ENCODE data around the gene SYNPO.

The SYNPO gene

DNA sequence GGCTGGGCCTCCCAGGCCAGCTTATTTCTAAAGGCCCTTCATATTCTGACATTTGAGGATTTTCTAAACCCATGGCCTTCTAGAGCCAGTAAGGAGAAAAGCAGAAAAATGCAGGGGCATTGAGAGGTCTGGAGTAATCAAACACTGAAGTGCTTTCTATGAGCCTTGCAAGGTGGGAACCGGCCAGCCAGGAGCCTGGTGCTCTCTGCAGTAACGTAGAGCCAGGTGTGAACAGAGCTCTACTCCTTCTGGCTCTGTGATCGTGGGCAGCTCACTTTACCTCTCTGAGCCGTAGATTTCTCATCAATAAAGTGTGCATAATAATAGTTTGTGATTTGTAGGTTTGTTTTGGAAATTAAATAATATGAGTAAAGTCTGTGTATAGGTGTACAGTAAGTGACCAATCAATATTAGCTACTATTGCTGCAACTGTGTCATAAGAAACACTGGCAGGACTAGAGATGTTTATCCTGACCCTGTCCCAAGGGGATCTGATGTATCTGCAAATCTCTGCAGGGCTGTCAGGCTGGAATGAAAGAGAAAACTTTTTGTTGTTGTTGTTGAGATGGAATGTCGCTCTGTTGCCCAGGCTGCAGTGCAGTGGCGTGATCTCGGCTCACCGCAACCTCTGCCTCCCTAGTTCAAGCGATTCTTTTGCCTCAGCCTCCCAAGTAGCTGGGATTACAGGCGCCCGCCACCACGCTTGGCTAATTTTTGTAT is 2.7 kb downstream of the SYNPO start:
- DNase-seq = no peak

- DNase-seq = no peak
These were observed 3.6 kb downstream of the SYNPO start for GRCh38 chr5:150644058-150644457.

- no peak for DNase-seq
These were observed 4.1 kb downstream of the SYNPO start for GRCh38 chr5:150644514-150644913.

GRCh38 chr5:150645070-150645700 is 4.7 kb downstream of the SYNPO start:
- DNase-seq = no peak

DNA sequence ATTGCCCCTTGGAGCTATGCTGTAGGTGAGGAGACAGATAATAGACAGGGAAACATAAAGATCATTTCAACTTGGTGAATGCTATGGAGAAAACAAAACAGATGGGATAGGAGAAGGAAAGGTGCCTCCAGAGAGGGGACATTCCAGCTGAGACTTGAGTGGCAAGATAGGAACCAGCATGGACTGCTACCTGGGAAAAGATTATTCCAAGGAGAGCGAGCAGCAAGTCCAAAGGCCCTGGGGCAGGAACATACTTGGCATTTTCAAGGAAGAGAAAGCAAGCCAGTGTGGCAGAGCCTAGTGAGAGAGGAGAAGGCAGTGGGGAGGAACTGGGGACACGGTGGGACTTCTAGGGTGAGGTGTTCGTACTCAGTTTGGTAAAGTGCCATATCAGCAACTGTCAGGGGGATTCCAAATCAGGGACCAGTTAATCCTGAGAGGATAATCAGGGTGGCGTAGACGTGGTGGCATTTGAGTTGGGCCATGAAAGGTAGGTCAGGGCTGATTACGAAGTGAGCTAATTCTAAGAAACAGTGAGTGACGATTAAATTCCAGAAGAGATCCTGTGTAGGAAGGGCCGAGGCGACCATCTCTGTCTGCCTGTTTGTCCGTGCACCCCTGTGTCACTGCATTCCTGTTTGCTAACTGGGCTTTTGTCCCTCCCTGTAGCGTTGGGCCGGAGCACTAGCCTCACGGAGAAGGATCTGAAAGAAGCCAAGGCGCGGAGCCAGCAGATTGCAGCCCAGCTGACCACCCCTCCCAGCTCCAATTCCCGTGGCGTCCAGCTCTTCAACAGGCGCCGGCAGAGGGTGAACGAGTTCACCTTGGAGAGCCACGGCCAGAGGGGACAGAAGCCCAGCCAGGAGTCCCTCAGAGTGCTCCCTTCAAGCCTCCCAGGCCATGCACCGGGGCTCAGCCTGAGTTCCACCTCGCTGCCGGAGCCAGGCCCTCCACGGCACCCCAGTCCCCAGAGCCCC is 7.1 kb downstream of the SYNPO start:
- no peak for DNase-seq

DNA sequence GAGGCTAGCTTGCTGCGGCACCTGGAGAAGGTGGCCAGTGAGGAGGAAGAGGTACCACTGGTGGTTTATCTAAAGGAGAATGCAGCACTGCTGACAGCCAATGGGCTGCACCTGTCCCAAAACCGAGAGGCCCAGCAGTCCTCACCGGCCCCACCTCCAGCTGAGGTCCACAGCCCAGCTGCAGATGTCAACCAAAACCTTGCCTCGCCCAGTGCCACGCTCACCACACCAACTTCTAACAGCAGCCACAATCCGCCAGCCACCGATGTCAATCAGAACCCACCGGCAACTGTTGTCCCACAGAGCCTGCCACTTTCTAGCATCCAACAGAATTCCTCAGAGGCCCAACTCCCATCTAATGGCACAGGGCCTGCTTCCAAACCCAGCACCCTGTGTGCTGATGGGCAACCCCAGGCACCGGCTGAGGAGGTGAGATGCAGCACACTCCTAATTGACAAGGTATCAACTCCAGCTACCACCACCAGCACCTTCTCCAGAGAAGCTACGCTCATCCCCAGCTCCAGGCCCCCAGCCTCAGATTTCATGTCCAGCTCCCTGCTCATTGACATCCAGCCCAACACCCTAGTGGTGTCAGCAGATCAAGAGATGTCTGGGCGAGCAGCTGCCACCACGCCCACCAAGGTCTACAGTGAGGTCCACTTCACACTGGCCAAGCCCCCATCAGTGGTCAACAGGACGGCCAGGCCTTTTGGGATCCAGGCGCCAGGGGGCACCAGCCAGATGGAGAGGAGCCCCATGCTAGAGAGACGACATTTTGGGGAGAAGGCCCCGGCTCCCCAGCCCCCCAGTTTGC is 8.0 kb downstream of the SYNPO start:
- no peak for DNase-seq

GRCh38 chr5:150649108-150650020 is 8.9 kb downstream of the SYNPO start:
- no peak for DNase-seq

GRCh38 chr5:150650021-150651006 is 9.9 kb downstream of the SYNPO start:
- DNase-seq = no peak

- DNase-seq = no peak
These were observed 10.9 kb downstream of the SYNPO start for GRCh38 chr5:150651382-150651781.

DNA sequence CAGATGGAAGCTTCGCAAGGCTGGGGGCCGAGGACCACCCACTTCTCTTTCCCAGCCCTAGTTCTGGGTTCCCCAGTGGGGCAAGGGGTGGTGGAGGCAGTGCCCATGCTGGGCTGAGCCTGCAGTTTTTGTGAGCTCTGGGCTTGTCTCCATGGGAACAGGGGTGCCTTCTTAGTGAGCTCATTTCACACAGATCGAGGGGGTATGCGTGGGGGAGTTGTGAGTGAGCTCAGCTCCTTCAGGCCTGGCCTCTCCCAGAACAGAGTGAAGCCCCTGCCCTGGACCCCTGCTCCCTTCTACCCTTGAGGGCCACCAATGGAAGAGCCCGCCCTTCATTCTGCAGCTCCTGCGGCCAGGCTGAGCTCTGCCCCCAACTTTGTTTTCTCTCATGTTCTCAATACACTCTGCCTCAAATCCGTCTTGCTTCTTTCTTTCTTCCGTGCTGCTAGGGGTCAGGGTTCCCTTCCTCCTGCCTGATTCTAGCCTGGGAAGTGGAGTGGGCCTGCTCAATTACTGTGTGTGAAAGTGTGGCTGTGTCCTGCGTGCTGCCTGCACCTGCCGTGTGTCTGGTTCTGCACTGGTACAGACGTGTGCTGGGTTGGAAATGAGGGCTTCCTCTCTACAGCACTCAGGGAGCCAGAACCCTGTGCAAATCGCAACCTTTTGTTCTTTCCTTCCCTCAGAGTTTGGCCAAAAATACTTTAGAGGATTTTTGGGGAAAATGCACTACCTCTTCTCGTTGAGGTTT is 11.6 kb downstream of the SYNPO start:
- DNase-seq = no peak

- DNase-seq = no peak
These were observed 12.8 kb downstream of the SYNPO start for GRCh38 chr5:150653145-150653761.

GRCh38 chr5:150653762-150654556 is 13.5 kb downstream of the SYNPO start:
- DNase-seq = no peak

- no peak for DNase-seq
These were observed 14.8 kb downstream of the SYNPO start for GRCh38 chr5:150655221-150655620.

DNA sequence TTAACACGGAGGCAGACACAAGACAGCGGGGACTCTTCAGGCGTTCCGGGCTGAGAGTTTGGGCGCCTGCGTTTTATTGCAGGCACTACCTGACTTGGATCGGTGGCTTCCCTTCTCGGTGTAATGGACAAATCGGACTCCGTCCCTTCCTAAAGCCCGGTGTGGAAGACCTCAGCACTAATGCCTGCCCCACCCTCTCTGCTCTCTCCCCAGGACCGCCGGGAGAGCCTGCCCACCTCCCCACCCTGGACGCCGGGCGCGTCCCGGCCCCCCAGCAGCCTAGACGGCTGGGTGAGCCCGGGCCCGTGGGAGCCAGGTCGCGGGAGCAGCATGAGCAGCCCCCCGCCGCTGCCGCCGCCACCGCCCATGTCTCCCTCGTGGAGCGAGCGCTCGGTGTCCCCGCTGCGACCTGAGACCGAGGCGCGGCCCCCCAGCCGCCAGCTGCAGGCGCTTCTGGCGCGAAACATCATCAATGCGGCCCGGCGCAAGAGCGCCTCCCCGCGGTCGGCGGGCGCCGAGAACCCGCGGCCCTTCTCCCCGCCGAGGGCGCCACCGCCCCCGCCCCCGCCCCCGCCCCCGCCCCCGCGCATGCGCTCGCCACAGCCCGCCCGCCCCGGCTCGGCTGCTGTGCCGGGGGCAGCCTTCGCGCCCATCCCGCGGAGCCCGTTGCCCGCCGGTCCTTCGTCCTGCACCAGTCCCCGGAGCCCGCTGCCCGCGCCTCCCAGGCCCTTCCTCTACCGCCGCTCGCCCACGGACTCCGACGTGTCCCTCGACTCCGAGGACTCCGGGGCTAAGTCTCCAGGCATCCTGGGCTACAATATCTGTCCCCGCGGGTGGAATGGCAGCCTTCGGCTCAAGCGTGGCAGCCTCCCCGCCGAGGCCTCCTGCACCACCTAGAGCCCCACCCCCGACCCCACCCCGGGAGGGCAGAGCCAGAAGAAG is 16.0 kb downstream of the SYNPO start:
- peak; percentile 66 to 70 for DNase-seq

GRCh38 chr5:150658121-150658520 is 17.7 kb downstream of the SYNPO start:
- DNase-seq = no peak

GRCh38 chr5:150658699-150659265 is 18.3 kb downstream of the SYNPO start:
- no peak for DNase-seq

Data from activated CD4-positive, alpha-beta T cell treated with anti-CD3 and anti-CD28 coated beads, Interleukin-2, amount 50 U/mL, for 4 hours (primary cell).